GM12878 (cell line): ENCODE data around the gene DNAI4. TPM values are rescaled to one million over a fixed set of nuclear protein-coding genes. Genes with fewer than 3 reads are reported as not detected.

Experiments
- ATAC-seq: fragments of 200-7000 bp; cut with Tn5 transposase; 3 replicates; pipeline ENCODE4 v1.9.1; 2020; ENCODE audit warnings: mild to moderate bottlenecking, moderate library complexity
- BruUV-seq: library from RNA; stranded (reverse); fragments of 400-500 nt; replicated peaks from 2 replicates; lab custom pipeline; 2021; lab: Mats Ljungman, UMichigan
- CTCF ChIA-PET: fragments of 300-600 bp; sonication (Branson Sonifier 250); formaldehyde crosslinking; extraction: SDS; loops from one replicate; lab custom pipeline; 2021; ENCODE audit warnings: inconsistent platforms; lab: Yijun Ruan, JAX
- POLR2A ChIA-PET: fragments of 350-600 bp; formaldehyde crosslinking; extraction: SDS; loops from one replicate; lab custom pipeline; 2021; ENCODE audit warnings: inconsistent platforms; lab: Charles Lee
- RAD21 ChIA-PET: fragments of 300-600 bp; sonication (Branson Sonifier 250); formaldehyde crosslinking; loops from one replicate; lab custom pipeline; 2023; ENCODE audit warnings: antibody characterized with exemption; ENCODE audit not compliant: unreplicated experiment; lab: Charles Lee
- SMC1A ChIA-PET: fragments of 300-600 bp; sonication (Branson Sonifier 250); formaldehyde crosslinking; loops from one replicate; lab custom pipeline; 2023; ENCODE audit not compliant: unreplicated experiment, uncharacterized antibody; lab: Charles Lee
- DNase-seq: peaks from one replicate; pipeline ENCODE4 v3.0.0-alpha.2; 2011; ENCODE audit warnings: low read depth, low spot score
- FAIRE-seq: peaks from 3 replicates; lab custom pipeline; 2011; peaks lifted over from hg19 to GRCh38; lab: Jason Lieb, UNC
- H2AFZ ChIP-seq: 2 replicates; pipeline ENCODE4 v1.6.0; 2011; ENCODE audit warnings: low read depth, low read length, control low read depth; ENCODE audit not compliant: control insufficient read depth
- H3K27ac ChIP-seq: 2 replicates; pipeline ENCODE4 v1.5.1; 2011; ENCODE audit warnings: control low read depth; ENCODE audit not compliant: control insufficient read depth, insufficient read depth
- H3K27me3 ChIP-seq, 2 experiments: replicated peaks in 1 of 2; 2 replicates each; pipeline versions ENCODE4 v1.6.0 to v1.6.1; 2011; ENCODE audit warnings: low read length in 1 of 2; ENCODE audit not compliant: control insufficient read depth in 2 of 2, insufficient read depth in 2 of 2
- H3K36me3 ChIP-seq, 2 experiments: 2 replicates each; pipeline ENCODE4 v1.5.1; 2011; ENCODE audit warnings: low read length in 1 of 2; ENCODE audit not compliant: control insufficient read depth in 2 of 2, insufficient read depth in 2 of 2
- H3K4me1 ChIP-seq: 2 replicates; pipeline ENCODE4 v1.6.1; 2011; ENCODE audit warnings: mild to moderate bottlenecking, low read length, moderate library complexity, mixed read lengths; ENCODE audit not compliant: control insufficient read depth, insufficient read depth
- H3K4me2 ChIP-seq: 2 replicates; pipeline ENCODE4 v1.6.0; 2011; ENCODE audit warnings: control low read depth; ENCODE audit not compliant: control insufficient read depth, insufficient read depth
- H3K4me3 ChIP-seq: fragments of 200-600 bp; sonication (generic); 2 replicates; pipeline ENCODE4 v1.5.1; 2016
- H3K79me2 ChIP-seq: 2 replicates; pipeline ENCODE4 v1.6.0; 2011; ENCODE audit warnings: low read length; ENCODE audit not compliant: control insufficient read depth, insufficient read depth
- H3K9ac ChIP-seq: 2 replicates; pipeline ENCODE4 v1.8.0; 2011; ENCODE audit warnings: low read length, control low read depth, mixed read lengths; ENCODE audit not compliant: control insufficient read depth, insufficient read depth
- H3K9me3 ChIP-seq: replicated peaks from 3 replicates; pipeline ENCODE4 v1.5.1; 2011; ENCODE audit warnings: mild to moderate bottlenecking, low read length; ENCODE audit not compliant: control insufficient read depth, insufficient read depth
- H4K20me1 ChIP-seq: 2 replicates; pipeline ENCODE4 v1.6.0; 2011; ENCODE audit not compliant: control insufficient read depth, insufficient read depth
- CEBPB ChIP-seq, 2 experiments: fragments of 150-350 bp in 1 of 2; IDR thresholded peaks; 2 replicates each; pipeline ENCODE4 v1.6.1; 2012 to 2014; ENCODE audit warnings: low read depth in 2 of 2, low read length in 2 of 2, borderline replicate concordance in 1 of 2, inconsistent platforms in 1 of 2
- CREB1 ChIP-seq: IDR thresholded peaks from 2 replicates; pipeline ENCODE4 v1.6.1; 2012; ENCODE audit warnings: low read depth, mild to moderate bottlenecking, inconsistent platforms
- FOXM1 ChIP-seq: IDR thresholded peaks from 2 replicates; pipeline ENCODE4 v1.6.1; 2012; ENCODE audit warnings: low read depth, mild to moderate bottlenecking, inconsistent platforms, low read length, moderate library complexity
- HDAC2 ChIP-seq: fragments of 200-600 bp; sonication (generic); IDR thresholded peaks from 2 replicates; pipeline ENCODE4 v1.6.1; 2017
- POLR2A ChIP-seq: IDR thresholded peaks from 2 replicates; pipeline ENCODE4 v1.6.1; 2011; ENCODE audit warnings: low read depth, mild to moderate bottlenecking, low read length
- SIN3A ChIP-seq: IDR thresholded peaks from 2 replicates; pipeline ENCODE4 v1.6.1; 2012; ENCODE audit warnings: low read depth, low read length, improper control_type of control experiment
- SIX5 ChIP-seq: IDR thresholded peaks from 2 replicates; pipeline ENCODE4 v1.6.1; 2011; ENCODE audit warnings: mild to moderate bottlenecking, low read depth, low read length, moderate library complexity; ENCODE audit not compliant: severe bottlenecking
- SP1 ChIP-seq: IDR thresholded peaks from one replicate; pipeline ENCODE4 v1.6.1; 2011; ENCODE audit warnings: low read depth, low read length
- ZNF384 ChIP-seq: IDR thresholded peaks from 2 replicates; pipeline ENCODE4 v1.6.1; 2012; ENCODE audit warnings: low read depth, mild to moderate bottlenecking, low read length, improper control_type of control experiment, borderline replicate concordance
- WGBS: methylation state at CpG from one replicate; pipeline ENCODE4 v1.1.6; 2016; ENCODE audit warnings: low lambda C conversion rate; ENCODE audit not compliant: insufficient replicate concordance, insufficient coverage; ENCODE audit errors: missing lambda C conversion rate; 5-methylcytosine and 5-hydroxymethylcytosine counted together
- in situ Hi-C: fragments of 300-500 bp; cut with MboI; formaldehyde crosslinking; loops from 9 replicates; pipeline ENCODE4 v1.14.3; 2018; ENCODE audit warnings: mixed read lengths
- intact Hi-C: fragments of 100-400 bp; cut with micrococcal nuclease; formaldehyde crosslinking; loops from one replicate; pipeline ENCODE4 v1.14.2; 2022; ENCODE audit not compliant: unreplicated experiment
- polyA plus RNA-seq, 11 experiments: library from polyadenylated mRNA; depleted of rRNA in 4 of 11; unstranded in 6 of 11; stranded (reverse) in 5 of 11; fragments of >200 nt; fragmentation: Nextera tagmentation in 4 of 11; fragmentation: Illumina TruSeq in 1 of 11; extraction: Ambion mirVana in 4 of 11; extraction: Trizol in 1 of 11; gene quantifications; 1 replicate in 1 of 11; 2 replicates in 10 of 11; pipeline versions ENCODE4 v1.2.1 to v1.2.3, GENCODE V29; 2011 to 2016; ENCODE audit warnings: inconsistent platforms in 2 of 11, missing spikeins in 2 of 11, low read depth in 1 of 11
- total RNA-seq, 4 experiments: library from RNA; depleted of rRNA in 3 of 4; stranded (reverse); fragments of >200 nt in 3 of 4; fragmentation: Illumina TruSeq in 1 of 4; extraction: Trizol in 1 of 4; gene quantifications; 2 replicates each; pipeline versions ENCODE4 v1.2.1 to v1.2.3, GENCODE V29; 2013 to 2021
- TF ChIP-seq, protein P1 (sequence below): IDR thresholded peaks from 2 replicates; pipeline ENCODE4 v1.6.1; 2012; ENCODE audit warnings: low read length, inconsistent platforms
- TF ChIP-seq, protein P2 (sequence below): fragments of 450-650 bp; formaldehyde crosslinking; IDR thresholded peaks from 2 replicates; pipeline ENCODE4 v1.4.0; 2020; ENCODE audit warnings: mild to moderate bottlenecking, moderate library complexity
- TF ChIP-seq, protein P3 (sequence below): IDR thresholded peaks from 2 replicates; pipeline ENCODE4 v1.6.1; 2012; ENCODE audit warnings: mild to moderate bottlenecking, low read depth, low read length

DNAI4 gene
- total and polyA plus RNA-seq, 10 of the 15 experiments (the other 5 are each of a cell fraction or from before 2014, with no cell fraction given) = 0.13 to 2.3 (median 0.27) TPM; not detected in 1

DNA sequence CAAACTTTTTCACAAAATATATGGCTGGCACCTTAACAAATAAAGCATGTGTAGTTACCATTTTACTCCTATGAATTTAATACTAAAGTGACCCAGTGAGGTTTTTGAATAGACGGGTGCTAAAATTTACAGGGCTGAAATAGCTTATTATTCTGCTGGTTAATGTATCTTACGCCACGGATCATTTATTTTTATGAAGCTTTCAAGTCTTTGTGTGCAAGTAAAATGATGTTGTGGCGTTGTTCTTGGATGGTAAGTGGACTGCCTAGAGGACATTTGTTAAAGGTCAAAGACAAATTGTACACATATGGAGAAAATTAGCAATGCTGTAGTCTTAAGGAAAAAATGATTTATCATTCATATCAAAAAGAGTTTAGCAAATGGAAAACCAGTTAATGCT is 146.4 kb downstream of the DNAI4 start:
- Histone ChIP-seq H2AFZ (no peak overlapping the region), H4K20me1 (no peaks in the 10 kb centered on the region), H3K79me2 (no peaks in the 10 kb centered on the region), H3K9me3 (no peaks in the 10 kb centered on the region), H3K9ac (no peak overlapping the region), H3K4me1 (no peaks in the 10 kb centered on the region), H3K27me3 (no peaks in the 10 kb centered on the region), H3K4me3 (no peak overlapping the region), H3K27ac (no peak overlapping the region), H3K36me3 (no peaks in the 10 kb centered on the region), H3K4me2 (no peak overlapping the region)
- FAIRE-seq (no peak), ATAC-seq (no peak), DNase-seq (no peak)
- 50% methylated on average over 4 of the region's 4 CpGs for WGBS
- RAD21 ChIA-PET = no interaction called here
- TF ChIP-seq, protein P1, sequence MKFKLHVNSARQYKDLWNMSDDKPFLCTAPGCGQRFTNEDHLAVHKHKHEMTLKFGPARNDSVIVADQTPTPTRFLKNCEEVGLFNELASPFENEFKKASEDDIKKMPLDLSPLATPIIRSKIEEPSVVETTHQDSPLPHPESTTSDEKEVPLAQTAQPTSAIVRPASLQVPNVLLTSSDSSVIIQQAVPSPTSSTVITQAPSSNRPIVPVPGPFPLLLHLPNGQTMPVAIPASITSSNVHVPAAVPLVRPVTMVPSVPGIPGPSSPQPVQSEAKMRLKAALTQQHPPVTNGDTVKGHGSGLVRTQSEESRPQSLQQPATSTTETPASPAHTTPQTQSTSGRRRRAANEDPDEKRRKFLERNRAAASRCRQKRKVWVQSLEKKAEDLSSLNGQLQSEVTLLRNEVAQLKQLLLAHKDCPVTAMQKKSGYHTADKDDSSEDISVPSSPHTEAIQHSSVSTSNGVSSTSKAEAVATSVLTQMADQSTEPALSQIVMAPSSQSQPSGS = no peak
- TF ChIP-seq SIX5 = no peak
- TF ChIP-seq SIN3A = no peak
- TF ChIP-seq FOXM1 = no peak
- TF ChIP-seq, protein P2, sequence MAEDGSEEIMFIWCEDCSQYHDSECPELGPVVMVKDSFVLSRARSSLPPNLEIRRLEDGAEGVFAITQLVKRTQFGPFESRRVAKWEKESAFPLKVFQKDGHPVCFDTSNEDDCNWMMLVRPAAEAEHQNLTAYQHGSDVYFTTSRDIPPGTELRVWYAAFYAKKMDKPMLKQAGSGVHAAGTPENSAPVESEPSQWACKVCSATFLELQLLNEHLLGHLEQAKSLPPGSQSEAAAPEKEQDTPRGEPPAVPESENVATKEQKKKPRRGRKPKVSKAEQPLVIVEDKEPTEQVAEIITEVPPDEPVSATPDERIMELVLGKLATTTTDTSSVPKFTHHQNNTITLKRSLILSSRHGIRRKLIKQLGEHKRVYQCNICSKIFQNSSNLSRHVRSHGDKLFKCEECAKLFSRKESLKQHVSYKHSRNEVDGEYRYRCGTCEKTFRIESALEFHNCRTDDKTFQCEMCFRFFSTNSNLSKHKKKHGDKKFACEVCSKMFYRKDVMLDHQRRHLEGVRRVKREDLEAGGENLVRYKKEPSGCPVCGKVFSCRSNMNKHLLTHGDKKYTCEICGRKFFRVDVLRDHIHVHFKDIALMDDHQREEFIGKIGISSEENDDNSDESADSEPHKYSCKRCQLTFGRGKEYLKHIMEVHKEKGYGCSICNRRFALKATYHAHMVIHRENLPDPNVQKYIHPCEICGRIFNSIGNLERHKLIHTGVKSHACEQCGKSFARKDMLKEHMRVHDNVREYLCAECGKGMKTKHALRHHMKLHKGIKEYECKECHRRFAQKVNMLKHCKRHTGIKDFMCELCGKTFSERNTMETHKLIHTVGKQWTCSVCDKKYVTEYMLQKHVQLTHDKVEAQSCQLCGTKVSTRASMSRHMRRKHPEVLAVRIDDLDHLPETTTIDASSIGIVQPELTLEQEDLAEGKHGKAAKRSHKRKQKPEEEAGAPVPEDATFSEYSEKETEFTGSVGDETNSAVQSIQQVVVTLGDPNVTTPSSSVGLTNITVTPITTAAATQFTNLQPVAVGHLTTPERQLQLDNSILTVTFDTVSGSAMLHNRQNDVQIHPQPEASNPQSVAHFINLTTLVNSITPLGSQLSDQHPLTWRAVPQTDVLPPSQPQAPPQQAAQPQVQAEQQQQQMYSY (CRISPR knock-in tag) = no peak
- TF ChIP-seq, protein P3, sequence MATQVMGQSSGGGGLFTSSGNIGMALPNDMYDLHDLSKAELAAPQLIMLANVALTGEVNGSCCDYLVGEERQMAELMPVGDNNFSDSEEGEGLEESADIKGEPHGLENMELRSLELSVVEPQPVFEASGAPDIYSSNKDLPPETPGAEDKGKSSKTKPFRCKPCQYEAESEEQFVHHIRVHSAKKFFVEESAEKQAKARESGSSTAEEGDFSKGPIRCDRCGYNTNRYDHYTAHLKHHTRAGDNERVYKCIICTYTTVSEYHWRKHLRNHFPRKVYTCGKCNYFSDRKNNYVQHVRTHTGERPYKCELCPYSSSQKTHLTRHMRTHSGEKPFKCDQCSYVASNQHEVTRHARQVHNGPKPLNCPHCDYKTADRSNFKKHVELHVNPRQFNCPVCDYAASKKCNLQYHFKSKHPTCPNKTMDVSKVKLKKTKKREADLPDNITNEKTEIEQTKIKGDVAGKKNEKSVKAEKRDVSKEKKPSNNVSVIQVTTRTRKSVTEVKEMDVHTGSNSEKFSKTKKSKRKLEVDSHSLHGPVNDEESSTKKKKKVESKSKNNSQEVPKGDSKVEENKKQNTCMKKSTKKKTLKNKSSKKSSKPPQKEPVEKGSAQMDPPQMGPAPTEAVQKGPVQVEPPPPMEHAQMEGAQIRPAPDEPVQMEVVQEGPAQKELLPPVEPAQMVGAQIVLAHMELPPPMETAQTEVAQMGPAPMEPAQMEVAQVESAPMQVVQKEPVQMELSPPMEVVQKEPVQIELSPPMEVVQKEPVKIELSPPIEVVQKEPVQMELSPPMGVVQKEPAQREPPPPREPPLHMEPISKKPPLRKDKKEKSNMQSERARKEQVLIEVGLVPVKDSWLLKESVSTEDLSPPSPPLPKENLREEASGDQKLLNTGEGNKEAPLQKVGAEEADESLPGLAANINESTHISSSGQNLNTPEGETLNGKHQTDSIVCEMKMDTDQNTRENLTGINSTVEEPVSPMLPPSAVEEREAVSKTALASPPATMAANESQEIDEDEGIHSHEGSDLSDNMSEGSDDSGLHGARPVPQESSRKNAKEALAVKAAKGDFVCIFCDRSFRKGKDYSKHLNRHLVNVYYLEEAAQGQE = no peak
- no peak for TF ChIP-seq POLR2A
- TF ChIP-seq HDAC2 = no peak
- no peak for TF ChIP-seq SP1
- TF ChIP-seq CEBPB (IDR thresholded peaks at IDR 0.05; ENCODE audit: borderline replicate concordance in 1 of 2, low read depth in 2 of 2, low read length in 2 of 2) = no peak
- TF ChIP-seq ZNF384 = no peak
- no peak for TF ChIP-seq CREB1
- POLR2A ChIA-PET = no interaction called here
- in situ Hi-C loops = no loop called here
- BruUV-seq = no TSS peak
- CTCF ChIA-PET = interaction anchor here (1.6 to 1.8 kb wide), 2 partner anchors 9 to 15 kb away, joined by 4 to 5 read pairs; no protein-coding TSS in a partner anchor
- SMC1A ChIA-PET = no interaction called here
- intact Hi-C loops = no loop called here
